ENCODE results near the gene RPL37.

- TF ChIP-seq CTCF (IDR thresholded peaks at IDR 0.05) (no peak), POLR2A (IDR thresholded peaks at IDR 0.05) (no peak)
Observed at GRCh38 chr5:40813698-40814281, 21.2 kb downstream of the RPL37 start.

Data from Peyer's patch (tissue), 4 donors.